SU-DHL-6 (cell line): ENCODE measurements around the gene BMPR1A.

Experiments
- H2AFZ ChIP-seq: fragments of 200-600 bp; sonication (generic); 2 replicates; pipeline ENCODE4 v1.6.1; 2014; ENCODE audit warnings: low read depth, mild to moderate bottlenecking, moderate library complexity, mixed read lengths, antibody characterized with exemption, low read length; ENCODE audit not compliant: severe bottlenecking
- H3F3A ChIP-seq: fragments of 200-600 bp; shearing (Covaris generic); 2 replicates; pipeline ENCODE4 v1.6.0; 2016; ENCODE audit warnings: antibody characterized with exemption, mild to moderate bottlenecking; ENCODE audit not compliant: insufficient read depth
- H3K27ac ChIP-seq: fragments of 200-600 bp; sonication (generic); 2 replicates; pipeline ENCODE4 v1.5.1; 2016; ENCODE audit warnings: low read depth, mild to moderate bottlenecking, low read length, moderate library complexity, mixed read lengths
- H3K27me3 ChIP-seq: fragments of 200-600 bp; sonication (generic), shearing (Covaris generic); 2 replicates; pipeline ENCODE4 v1.6.0; 2014; ENCODE audit warnings: mild to moderate bottlenecking, low read length
- H3K36me3 ChIP-seq: fragments of 200-600 bp; sonication (generic); 2 replicates; pipeline ENCODE4 v1.6.1; 2014; ENCODE audit warnings: mild to moderate bottlenecking, low read length, mixed read lengths
- H3K4me2 ChIP-seq: fragments of 300-600, 200-600 bp; shearing (Covaris generic), sonication (generic); 2 replicates; pipeline ENCODE4 v1.6.0; 2014; ENCODE audit warnings: low read length, low read depth, mild to moderate bottlenecking; ENCODE audit not compliant: poor library complexity, severe bottlenecking
- H3K4me3 ChIP-seq: fragments of 200-600 bp; sonication (generic); 2 replicates; pipeline ENCODE4 v1.5.1; 2014; ENCODE audit warnings: antibody characterized with exemption, low read length, mild to moderate bottlenecking, mixed read lengths; ENCODE audit not compliant: insufficient read depth, poor library complexity, severe bottlenecking
- H3K79me2 ChIP-seq: fragments of 200-600 bp; sonication (generic); 2 replicates; pipeline ENCODE4 v1.6.1; 2014; ENCODE audit warnings: mild to moderate bottlenecking, low read length, moderate library complexity; ENCODE audit not compliant: insufficient read depth
- H3K9ac ChIP-seq: fragments of 200-600 bp; sonication (generic); 2 replicates; pipeline ENCODE4 v1.7.0; 2014; ENCODE audit warnings: mild to moderate bottlenecking, low read length
- H3K9me2 ChIP-seq: fragments of 200-600 bp; sonication (generic); replicated peaks from 2 replicates; pipeline ENCODE4 v1.6.1; 2014; ENCODE audit warnings: low read length; ENCODE audit not compliant: insufficient read depth
- H3K9me3 ChIP-seq: fragments of 200-600 bp; sonication (generic); 2 replicates; pipeline ENCODE4 v1.6.1; 2014; ENCODE audit warnings: low read length, mixed read lengths; ENCODE audit not compliant: insufficient read depth
- H4K20me1 ChIP-seq: fragments of 200-600 bp; sonication (generic); 2 replicates; pipeline ENCODE4 v1.6.1; 2014; ENCODE audit warnings: low read depth, mild to moderate bottlenecking, antibody characterized with exemption, low read length, moderate library complexity, mixed read lengths
- CTCF ChIP-seq: fragments of 200-600 bp; sonication (generic); IDR thresholded peaks from one replicate; pipeline ENCODE4 v1.5.1; 2017; ENCODE audit warnings: antibody characterized with exemption, mild to moderate bottlenecking, low read length, moderate library complexity; ENCODE audit not compliant: insufficient read depth, poor library complexity, severe bottlenecking
- EZH2phosphoT487 ChIP-seq: fragments of 200-600 bp; sonication (generic), shearing (Covaris generic); conservative IDR thresholded peaks from 2 replicates; pipeline ENCODE4 v1.6.1; 2018; ENCODE audit warnings: mild to moderate bottlenecking, antibody characterized with exemption, low read length, moderate library complexity, mixed read lengths

The BMPR1A gene

GRCh38 chr10:86795353-86795752, 38.9 kb downstream of the BMPR1A start:
- no peak overlapping the region for H3K27ac ChIP-seq
- H3K4me2 ChIP-seq: no peak overlapping the region
- H3K9ac ChIP-seq: no peak overlapping the region
- H3F3A ChIP-seq: peaks cover 7% of the 10 kb centered on the region; the same call in 1 of the 2 replicates
- H2AFZ ChIP-seq: no peak overlapping the region
- H4K20me1 ChIP-seq: 0 out of 2 replicates have a peak, but pooled peaks cover 3% of the 10 kb centered on the region
- H3K4me3 ChIP-seq: no peak overlapping the region
- H3K36me3 ChIP-seq: no peaks in the 10 kb centered on the region
- no peaks in the 10 kb centered on the region for H3K9me2 ChIP-seq
- H3K9me3 ChIP-seq: no peaks in the 10 kb centered on the region
- no peaks in the 10 kb centered on the region for H3K27me3 ChIP-seq
- TF ChIP-seq CTCF (no peak), EZH2phosphoT487 (no peak)
- peaks cover 26% of the 10 kb centered on the region for H3K79me2 ChIP-seq

- Histone ChIP-seq H3K79me2 (peaks cover 20% of the 10 kb centered on the region), H3K27ac (no peak overlapping the region)
Observed at GRCh38 chr10:86798025-86798424, 41.6 kb downstream of the BMPR1A start.

GRCh38 chr10:86798611-86799010, 42.2 kb downstream of the BMPR1A start:
- H3K36me3 ChIP-seq: no peaks in the 10 kb centered on the region
- no peak overlapping the region for H2AFZ ChIP-seq
- TF ChIP-seq CTCF (no peak), EZH2phosphoT487 (no peak)
- no peaks in the 10 kb centered on the region for H3K9me3 ChIP-seq
- H3K4me3 ChIP-seq: no peak overlapping the region
- H3K27ac ChIP-seq: no peak overlapping the region
- no peaks in the 10 kb centered on the region for H3K27me3 ChIP-seq
- no peak overlapping the region for H3K9ac ChIP-seq
- H3F3A ChIP-seq: peaks cover 7% of the 10 kb centered on the region; the same call in 1 of the 2 replicates
- H3K9me2 ChIP-seq: no peaks in the 10 kb centered on the region
- no peaks in the 10 kb centered on the region; the same call in 1 of the 2 replicates for H4K20me1 ChIP-seq
- no peak overlapping the region for H3K4me2 ChIP-seq
- H3K79me2 ChIP-seq: peaks cover 26% of the 10 kb centered on the region

More at GRCh38 chr10:86798025-86798424, 41.6 kb downstream of the BMPR1A start:
- H3K9ac ChIP-seq: no peak overlapping the region
- H3K36me3 ChIP-seq: no peaks in the 10 kb centered on the region
- no peak overlapping the region for H3K4me3 ChIP-seq
- H2AFZ ChIP-seq: no peak overlapping the region
- TF ChIP-seq EZH2phosphoT487 (no peak), CTCF (no peak)
- H4K20me1 ChIP-seq: no peaks in the 10 kb centered on the region
- H3K9me3 ChIP-seq: no peaks in the 10 kb centered on the region
- no peak overlapping the region for H3K4me2 ChIP-seq
- H3F3A ChIP-seq: peaks cover 7% of the 10 kb centered on the region; the same call in 1 of the 2 replicates
- no peaks in the 10 kb centered on the region for H3K9me2 ChIP-seq
- no peaks in the 10 kb centered on the region for H3K27me3 ChIP-seq
